NCI-H1694 (cell line): Measurements from ENCODE around the gene PPM1F.
"Not testable (repeated sequence)": the region's sequence is repeated elsewhere in the genome, so short reads cannot be mapped to it uniquely, and the experiment has no call there.

ENCODE experiments used
- DNase-seq: peaks from one replicate; lab custom pipeline; 2025; lab: John Stamatoyannopoulos, UW

PPM1F gene

DNA sequence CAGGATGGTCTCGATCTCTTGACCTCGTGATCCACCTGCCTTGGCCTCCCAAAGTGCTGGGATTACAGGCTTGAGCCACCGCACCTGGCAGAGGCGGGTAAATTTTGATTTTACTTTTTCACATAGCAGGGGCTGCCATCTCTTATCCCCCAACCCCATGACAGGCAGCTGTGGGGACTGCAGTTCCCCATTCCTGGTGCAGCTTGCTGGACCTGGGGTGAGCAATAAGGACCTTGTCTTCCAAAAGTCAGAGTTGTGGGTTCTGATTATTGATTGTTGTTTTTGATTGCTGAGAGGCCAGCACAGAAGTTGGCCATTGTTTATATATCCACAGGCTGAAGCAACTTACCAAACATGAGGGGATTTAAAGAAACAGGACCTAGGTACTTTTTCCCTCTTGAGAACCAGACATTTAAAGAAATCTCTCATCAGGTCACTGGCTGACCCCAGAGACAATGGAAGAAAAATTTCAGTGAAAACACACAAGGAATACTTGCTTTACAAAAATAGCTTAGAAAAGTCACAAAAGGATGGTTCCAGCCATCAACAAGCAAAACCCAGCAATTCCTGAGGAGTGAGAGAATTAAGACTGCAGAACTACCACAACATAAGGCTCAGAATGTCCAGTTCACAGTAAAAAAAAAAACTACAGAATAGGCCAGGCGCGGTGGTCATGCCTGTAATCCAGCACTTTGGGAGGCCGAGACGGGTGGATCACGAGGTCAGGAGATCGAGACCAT, 63.2 kb downstream of the PPM1F start:
- DNase-seq, result no peak

DNA sequence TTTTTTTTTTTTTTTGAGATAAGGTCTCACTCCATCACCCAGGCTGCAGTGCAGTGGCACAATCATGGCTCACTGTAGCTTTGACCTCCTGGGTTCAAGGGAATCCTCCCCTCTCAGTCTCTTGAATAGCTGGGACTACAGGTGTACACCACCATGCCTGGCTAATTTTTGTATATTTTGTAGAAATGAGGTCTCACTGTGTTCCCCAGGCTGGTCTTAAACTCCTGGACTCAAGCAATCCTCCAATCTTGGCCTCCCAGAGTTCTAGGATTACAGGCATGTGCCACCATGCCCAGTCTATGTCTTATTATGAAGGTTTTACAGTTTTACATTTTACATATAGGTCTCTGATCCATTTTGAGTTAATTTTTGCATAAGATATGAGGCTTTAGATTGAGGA, 64.8 kb downstream of the PPM1F start:
- DNase-seq, result no peak

DNA sequence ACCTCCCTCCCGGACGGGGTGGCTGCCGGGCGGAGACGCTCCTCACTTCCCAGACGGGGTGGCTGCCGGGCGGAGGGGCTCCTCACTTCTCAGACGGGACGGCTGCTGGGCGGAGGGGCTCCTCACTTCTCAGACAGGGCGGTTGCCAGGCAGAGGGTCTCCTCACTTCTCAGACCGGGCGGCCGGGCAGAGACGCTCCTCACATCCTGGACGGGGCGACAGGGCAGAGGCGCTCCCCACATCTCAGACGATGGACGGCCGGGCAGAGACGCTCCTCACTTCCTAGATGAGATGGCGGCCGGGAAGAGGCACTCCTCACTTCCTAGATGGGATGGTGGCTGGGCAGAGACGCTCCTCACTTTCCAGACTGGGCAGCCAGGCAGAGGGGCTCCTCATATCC, 68.7 kb downstream of the PPM1F start:
- DNase-seq, result not testable (repeated sequence)

DNA sequence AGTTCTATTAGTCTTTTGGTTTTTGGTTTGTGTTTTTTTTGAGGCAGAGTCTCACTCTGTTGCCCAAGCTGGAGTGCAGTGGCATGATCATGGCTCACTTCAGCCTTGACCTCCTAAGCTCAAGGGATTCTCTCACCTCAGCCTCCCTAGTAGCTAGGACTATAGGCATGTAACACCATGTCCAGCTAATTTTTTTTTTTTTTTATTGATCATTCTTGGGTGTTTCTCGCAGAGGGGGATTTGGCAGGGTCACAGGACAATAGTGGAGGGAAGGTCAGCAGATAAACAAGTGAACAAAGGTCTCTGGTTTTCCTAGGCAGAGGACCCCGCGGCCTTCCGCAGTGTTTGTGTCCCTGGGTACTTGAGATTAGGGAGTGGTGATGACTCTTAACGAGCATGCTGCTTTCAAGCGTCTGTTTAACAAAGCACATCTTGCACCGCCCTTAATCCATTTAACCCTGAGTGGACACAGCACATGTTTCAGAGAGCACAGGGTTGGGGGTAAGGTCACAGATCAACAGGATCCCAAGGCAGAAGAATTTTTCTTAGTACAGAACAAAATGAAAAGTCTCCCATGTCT, 69.8 kb downstream of the PPM1F start:
- not testable (repeated sequence) for DNase-seq

DNA sequence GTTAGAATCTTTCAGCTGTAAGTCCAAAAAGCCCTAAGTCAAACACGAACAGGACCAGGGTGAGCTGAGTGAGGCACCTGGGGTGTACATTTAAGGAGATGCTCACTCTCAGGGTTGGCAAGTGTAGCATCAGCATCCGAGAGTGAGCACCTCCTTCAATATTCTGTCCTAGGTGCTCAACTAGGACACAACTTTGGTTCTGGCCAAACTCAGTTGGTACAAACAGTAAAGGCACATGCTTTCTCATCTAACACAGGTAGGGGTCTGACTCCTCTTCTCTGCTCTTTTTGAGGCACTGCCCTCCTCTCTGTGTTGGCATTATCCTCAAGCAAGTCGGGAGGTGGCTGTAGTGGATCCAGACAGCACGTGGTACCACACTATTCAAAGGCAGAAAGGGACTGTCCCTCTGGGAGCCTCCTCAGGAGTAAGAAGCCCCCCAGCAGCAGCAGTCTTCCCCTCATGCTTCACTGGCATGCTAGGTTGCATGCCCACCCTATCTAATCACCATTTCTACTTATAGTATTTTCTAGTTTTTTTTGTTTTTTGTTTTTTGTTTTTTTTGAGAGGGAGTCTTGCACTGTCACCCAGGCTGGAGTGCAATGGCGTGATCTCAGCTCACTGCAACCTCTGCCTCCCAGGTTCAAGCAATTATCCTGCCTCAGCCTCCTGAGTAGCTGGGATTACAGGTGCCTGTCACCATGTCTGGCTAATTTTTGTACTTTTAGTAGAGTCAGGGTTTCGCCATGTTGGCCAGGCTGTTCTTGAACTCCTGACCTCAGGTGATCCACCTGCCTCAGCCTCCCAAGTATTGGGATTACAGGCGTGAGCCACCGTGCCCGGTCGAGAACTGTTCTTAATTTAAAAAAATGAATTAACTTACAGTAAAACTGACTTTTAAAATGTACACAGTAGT, 70.6 kb downstream of the PPM1F start:
- DNase-seq, result no peak

DNA sequence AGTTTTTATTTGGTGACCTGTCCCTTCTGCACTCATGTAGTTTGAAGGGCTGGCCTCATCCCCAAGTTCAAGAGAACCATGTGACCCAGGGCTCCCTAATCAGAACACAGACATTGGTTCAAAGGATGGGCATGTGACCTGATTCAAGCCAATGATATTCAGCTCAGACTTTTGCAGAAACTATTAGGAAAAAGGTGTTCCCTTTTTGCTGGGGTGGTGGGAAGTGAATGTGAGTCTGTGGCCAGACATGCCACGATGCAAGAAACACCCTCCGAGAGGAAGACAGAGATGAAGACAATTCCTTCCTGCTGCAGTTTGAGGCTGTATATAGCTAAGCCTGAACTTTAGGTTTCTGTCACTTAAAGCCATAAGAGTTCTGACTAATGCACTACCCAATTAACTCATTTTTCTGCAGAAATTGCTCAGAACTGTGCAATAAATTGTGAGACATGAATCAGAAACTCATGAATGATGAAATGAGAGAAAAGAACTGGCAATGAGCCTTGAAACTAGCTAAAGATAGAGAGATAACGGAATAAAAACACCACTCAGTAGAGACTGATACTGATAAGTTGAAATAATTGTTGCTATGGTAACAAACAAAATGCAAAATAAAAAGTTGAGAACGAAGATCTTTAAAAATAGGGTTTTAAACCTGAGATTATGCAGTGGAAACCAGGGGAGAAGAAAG, 76.0 kb downstream of the PPM1F start:
- DNase-seq, result no peak

DNA sequence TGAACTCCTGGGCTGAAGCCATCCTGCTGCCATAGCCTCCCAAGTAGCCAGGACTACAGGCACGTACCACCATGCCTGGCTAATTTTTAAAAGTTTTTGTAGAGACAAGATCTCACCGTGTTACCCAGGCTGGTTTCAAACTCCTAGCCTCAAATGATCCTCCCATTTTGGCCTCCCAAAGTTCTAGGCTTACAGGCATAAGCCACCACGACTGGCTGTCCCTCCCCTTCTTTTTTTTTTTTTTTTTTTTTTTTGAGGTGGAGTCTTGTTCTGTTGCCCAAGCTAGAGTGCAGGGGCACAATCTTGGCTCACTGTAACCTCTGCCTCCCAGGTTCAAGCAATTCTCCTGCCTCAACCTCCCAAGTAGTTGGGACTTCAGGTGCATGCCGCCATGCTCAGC, 77.7 kb downstream of the PPM1F start:
- not testable (repeated sequence) for DNase-seq

DNA sequence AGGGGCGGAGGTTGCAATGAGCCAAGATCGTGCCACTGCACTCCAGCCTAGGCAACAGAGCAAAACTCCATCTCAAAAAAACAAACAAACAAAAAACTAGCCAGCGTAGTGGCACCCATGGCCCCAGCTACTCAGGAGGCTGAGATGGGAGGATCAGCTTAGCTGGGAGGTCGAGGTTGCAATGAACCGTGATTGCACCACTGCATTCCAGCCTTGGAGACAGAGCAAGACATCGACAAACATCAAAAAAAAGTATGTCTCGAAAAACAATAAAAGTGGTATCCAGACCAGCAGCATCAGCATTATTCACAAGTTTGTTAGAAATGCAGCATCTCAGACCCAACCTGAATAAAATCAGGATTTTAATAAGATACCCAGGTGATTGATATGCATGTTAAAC, 79.0 kb downstream of the PPM1F start:
- DNase-seq, result no peak

DNA sequence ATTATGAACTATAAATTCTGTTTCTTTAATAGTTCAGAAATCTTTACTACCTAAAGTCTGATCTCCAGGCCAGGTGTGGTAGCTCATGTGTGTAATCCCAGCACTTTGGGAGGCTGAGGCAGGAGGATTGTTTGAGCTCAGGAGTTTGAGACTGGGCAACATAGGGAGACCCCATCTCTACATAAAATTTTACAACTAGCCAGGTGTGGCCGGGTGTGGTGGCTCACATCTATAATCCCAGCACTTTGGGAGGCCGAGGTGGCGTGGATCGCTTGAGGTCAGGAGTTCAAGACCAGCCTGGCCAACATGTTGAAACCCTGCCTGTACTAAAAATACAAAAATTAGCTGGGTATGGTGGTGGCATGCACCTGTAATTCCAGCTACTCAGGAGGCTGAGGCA, 79.9 kb downstream of the PPM1F start:
- not testable (repeated sequence) for DNase-seq
